Left colon (tissue), 2 donors: Measurements from ENCODE around the gene CACNA2D3. TPM values are rescaled to one million over a fixed set of nuclear protein-coding genes. Genes with fewer than 3 reads are reported as not detected.

Source experiments
- ATAC-seq: fragments of 200-7000 bp; cut with Tn5 transposase; one replicate; pipeline ENCODE4 v1.9.1; 2020; ENCODE audit warnings: mild to moderate bottlenecking, moderate library complexity
- DNase-seq, 2 donors: peaks; one replicate each; pipeline ENCODE4 v3.0.0-alpha.2; 2020
- intact Hi-C, 2 donors: fragments of 100-400 bp; cut with DNase I in 1 of 2; cut with micrococcal nuclease in 1 of 2; formaldehyde crosslinking; loops; one replicate each; pipeline versions ENCODE4 v1.11.2 to v1.14.0; 2022; cut with DNase I, micrococcal nuclease
- total RNA-seq, 2 donors: library from RNA; stranded (reverse); fragmentation: NEBNext Ultra II Directional; extraction: Animal tissue kit (Norgen Biotek cat#: 25700); gene quantifications; one replicate each; pipeline ENCODE4 v1.2.1, GENCODE V29; 2021
- donor health status: DM: no; HTN: no; CAD: no.
- donor health status: DM: yes; HTN: yes; CAD: no.

The CACNA2D3 gene
- total RNA-seq, 2 donors from 2014 or later: 0.24 to 0.64 TPM

- DNase-seq (no peak), ATAC-seq (peak; percentile 42)
- intact Hi-C loops: no loop called here
Measured at GRCh38 chr3:54793171-54793570, 670.8 kb downstream of the CACNA2D3 start.

DNA sequence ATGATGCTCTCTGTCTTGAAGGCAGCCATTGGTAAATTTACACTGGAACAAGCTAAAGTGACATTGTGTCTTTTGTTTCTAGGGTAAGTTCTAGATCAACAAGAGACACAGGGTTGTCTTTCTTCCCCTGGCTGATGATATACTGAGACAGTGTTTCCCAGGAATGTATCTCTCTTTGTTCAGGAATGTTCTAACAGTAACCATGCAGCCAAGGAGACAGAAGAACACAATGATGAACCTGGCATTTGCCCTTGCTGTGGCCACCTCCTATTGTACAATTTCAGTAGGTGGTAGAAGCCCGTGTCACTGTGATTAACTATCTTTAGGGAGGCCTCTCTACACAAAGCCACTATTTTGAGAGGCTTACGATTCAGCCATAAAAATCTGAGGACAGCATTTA, 674.8 kb downstream of the CACNA2D3 start:
- ATAC-seq (no peak), DNase-seq (no peak)
- intact Hi-C loops: no loop called here

GRCh38 chr3:54800478-54800877, 678.1 kb downstream of the CACNA2D3 start:
- DNase-seq (no peak), ATAC-seq (no peak)
- intact Hi-C loops: no loop called here

DNA sequence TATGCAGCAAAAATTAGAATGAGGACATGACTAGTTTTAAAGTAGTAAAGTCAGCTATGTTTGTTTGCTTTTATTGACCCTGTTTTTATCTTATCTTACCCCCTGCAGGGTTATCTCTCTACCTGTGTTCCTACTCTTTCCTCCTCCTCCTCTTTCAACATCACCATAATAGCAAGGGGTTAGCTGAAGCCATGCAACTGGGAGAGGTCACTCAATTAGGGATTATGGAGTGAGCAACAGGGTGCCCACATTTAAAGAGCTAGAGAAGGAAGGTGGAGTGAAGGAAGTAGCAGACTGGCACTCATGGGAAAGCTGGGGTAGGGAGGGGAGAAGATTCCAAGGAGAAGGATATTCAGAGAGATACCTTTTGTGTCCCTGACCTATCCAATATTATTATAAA, 679.6 kb downstream of the CACNA2D3 start:
- ATAC-seq (no peak), DNase-seq (no peak)
- intact Hi-C loops: no loop called here

DNA sequence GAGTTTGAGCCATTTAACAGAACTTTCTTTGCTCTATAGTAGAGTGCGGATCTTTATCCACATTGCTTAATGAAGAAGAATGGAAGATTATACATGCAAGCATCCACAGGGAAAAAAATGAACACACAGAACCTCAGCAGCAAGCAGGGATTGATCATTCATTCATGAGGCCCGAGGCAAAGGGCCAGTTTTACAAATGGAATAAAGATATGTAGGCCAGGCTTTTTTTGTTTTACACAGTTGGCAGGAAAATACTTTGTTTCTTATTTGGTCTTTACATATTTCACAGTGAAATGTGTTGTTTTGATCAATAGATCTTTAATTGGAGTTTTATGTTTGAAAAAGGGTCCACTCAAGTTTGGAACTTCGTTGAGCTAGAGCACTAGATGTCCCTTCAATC, 688.0 kb downstream of the CACNA2D3 start:
- intact Hi-C loops: no loop called here
- no peak for ATAC-seq
- DNase-seq: no peak

DNA sequence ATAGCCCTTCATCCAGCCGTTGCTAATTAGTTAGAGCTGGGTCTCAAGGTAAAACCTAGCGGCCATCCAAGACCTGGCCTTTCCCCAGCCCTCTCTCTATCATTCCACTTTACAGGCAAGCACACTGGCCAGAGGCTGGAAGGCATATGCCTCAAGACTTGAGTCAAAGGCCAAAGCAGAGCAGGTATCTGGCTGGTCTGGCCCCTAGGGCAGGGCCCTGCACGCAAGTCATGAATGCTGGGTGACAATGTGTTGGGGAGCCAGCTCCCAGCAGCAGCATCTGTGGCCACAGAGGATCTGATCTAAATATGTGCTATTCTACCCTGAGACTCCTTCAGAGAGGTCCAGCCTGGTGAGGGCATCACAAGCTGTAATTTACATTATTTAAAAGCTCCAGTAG, 691.9 kb downstream of the CACNA2D3 start:
- no peak for DNase-seq
- intact Hi-C loops: no loop called here
- no peak for ATAC-seq

GRCh38 chr3:54817628-54818027, 695.3 kb downstream of the CACNA2D3 start:
- ATAC-seq (no peak), DNase-seq (no peak)
- intact Hi-C loops: no loop called here

GRCh38 chr3:54818486-54818885, 696.1 kb downstream of the CACNA2D3 start:
- DNase-seq (no peak), ATAC-seq (no peak)
- intact Hi-C loops: no loop called here

DNA sequence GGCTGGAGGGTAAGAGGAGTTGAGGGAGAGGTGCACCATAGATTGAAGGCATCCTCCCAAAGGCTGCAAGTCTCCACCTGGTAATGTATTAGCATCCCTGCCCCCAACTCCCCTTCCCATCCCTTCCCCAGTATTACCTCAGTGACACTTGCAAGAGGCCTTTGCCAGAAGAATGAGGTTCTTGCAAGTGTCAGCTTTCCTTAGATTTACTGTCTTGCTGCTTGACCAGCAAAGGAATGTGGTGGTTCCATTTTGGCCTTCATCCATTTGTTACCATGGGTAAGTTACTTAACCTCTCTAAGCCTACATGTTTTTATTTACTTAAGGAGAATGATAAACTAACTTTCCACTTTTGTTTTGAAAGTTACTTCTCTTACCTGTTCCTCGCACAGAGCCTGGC, 696.6 kb downstream of the CACNA2D3 start:
- ATAC-seq (no peak), DNase-seq (no peak)
- intact Hi-C loops: no loop called here

GRCh38 chr3:54819946-54820345, 697.6 kb downstream of the CACNA2D3 start:
- DNase-seq (no peak), ATAC-seq (no peak)
- intact Hi-C loops: no loop called here

DNA sequence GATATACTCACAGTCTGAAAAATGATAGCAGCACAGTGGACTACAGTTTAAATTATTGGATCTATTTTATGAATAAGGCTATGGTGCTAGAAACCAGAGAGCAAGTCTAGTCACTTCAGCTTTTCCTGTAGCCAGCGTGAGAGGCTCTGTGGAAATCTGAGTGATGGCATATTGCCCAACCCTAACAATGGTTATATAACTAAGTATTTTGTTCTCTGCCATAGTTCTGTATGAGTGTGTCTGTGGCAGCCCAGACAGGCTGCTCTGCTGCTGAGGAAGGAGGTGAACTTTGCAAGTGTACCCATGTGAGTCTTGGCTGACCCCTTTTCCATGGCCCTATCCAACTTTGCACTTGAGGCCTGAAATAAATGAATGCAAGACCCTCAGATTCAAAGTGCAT, 699.9 kb downstream of the CACNA2D3 start:
- intact Hi-C loops: no loop called here
- DNase-seq (no peak), ATAC-seq (peak; percentile 81)

- intact Hi-C loops: no loop called here
- DNase-seq (no peak), ATAC-seq (no peak)
Measured at GRCh38 chr3:54826251-54826691, 703.9 kb downstream of the CACNA2D3 start.

DNA sequence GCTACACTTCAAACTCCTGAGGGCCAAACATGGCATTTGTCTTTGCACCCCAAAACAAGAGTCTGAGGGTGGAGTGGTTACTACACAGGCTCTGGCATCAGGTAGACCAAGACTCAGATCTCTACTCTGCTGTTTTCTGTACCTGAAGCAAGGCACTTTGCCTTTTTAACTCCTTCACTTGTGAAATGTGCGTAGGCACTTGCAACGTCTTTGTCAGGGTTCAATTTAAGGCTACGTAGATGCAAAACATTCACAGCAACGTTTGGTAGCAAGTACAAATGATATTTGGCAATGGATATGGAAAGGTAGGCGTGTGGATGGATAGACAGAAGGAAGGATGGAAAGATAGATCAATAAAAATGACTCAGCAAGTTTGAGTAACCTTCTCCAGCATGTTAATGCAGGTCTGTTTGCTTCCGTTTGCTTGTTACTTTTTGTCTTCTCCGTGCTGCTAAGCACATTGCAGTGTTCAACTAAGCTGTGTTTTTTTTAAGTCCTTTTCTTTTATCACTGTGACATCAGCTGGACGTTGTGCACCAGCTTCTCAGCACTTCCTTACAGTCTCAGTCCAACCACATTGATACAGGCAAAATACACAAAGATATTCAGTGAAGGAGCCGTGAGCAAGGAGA, 704.8 kb downstream of the CACNA2D3 start:
- intact Hi-C loops: no loop called here
- ATAC-seq (no peak), DNase-seq (no peak)

- intact Hi-C loops: no loop called here
- DNase-seq: no peak
- ATAC-seq: no peak
Measured at GRCh38 chr3:54827776-54828175, 705.4 kb downstream of the CACNA2D3 start.

DNA sequence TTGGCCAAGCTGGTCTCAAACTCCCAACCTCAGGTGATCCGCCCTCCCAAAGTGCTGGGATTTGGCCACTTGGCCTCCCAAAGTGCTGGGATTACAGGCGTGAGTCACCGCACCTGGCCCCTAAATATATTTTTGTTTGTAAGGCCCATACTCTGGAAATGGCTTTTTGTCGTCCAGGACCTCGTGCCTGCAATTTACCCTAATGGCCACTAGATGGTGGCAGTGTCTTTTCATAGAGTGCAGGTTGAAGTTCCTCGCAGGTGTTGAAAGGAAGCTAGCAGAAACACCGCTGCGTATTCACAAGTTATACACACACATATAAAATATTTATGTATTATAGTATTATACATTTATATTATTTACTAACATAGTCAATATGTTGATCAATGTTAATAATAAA, 708.3 kb downstream of the CACNA2D3 start:
- no peak for ATAC-seq
- no peak for DNase-seq
- intact Hi-C loops: no loop called here

- no peak for ATAC-seq
Measured at GRCh38 chr3:54831112-54831511, 708.8 kb downstream of the CACNA2D3 start.

GRCh38 chr3:54832876-54833275, 710.5 kb downstream of the CACNA2D3 start:
- intact Hi-C loops: no loop called here
- DNase-seq: no peak

More at GRCh38 chr3:54831112-54831511, 708.8 kb downstream of the CACNA2D3 start:
- intact Hi-C loops: no loop called here
- no peak for DNase-seq

GRCh38 chr3:54835701-54836100, 713.3 kb downstream of the CACNA2D3 start:
- intact Hi-C loops: no loop called here
- ATAC-seq: no peak
- no peak for DNase-seq

More at GRCh38 chr3:54832876-54833275, 710.5 kb downstream of the CACNA2D3 start:
- no peak for ATAC-seq

DNA sequence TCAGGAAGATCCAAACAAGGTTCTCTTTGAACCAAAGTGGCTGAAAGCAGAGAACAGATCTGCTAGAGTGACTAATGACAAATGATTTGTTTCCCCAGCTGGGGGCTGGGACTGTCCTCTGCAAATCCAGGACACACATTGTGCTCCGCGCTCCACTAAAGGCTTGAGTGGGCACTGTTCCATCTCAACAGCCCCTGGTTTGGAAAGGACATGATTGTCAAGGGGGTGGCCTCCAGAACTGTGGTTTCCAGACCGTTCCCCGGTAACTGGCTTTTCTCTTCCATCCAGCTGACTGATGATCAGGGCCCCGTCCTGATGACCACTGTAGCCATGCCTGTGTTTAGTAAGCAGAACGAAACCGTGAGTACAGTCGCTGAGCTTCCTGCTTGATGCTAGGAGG, 714.5 kb downstream of the CACNA2D3 start:
- ATAC-seq: no peak
- DNase-seq: no peak

GRCh38 chr3:54837964-54838363, 715.6 kb downstream of the CACNA2D3 start:
- DNase-seq (no peak), ATAC-seq (no peak)
- intact Hi-C loops: no loop called here

More for the DNA sequence above, 714.5 kb downstream of the CACNA2D3 start:
- intact Hi-C loops: no loop called here

DNA sequence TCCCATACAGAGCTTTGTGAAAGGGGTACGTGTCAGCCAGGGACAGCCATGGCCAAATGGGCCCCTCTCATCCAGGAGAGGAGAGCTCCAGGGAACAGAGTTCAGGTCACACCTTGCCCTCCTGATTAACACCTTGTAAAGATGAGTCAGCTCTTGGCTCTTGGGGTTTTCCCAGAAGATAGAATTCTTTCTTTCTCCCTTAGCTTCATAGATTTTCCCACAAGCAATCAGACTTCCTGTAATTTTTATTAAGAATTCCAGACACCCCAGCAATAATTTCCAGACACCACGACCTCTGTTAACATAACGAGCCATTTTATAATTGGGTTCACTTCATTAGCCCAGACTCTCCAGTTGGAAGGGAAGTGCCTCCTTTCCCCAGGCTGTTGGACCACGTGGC, 719.1 kb downstream of the CACNA2D3 start:
- no peak for DNase-seq
- intact Hi-C loops: no loop called here
- ATAC-seq: no peak
